Gastroesophageal sphincter (tissue), 3 donors: ENCODE measurements around the gene PIKFYVE.

ENCODE experiments used
- CTCF ChIP-seq, 4 experiments: fragments of 200-600 bp in 2 of 4; fragments of 450-650 bp in 2 of 4; sonication (generic) in 1 of 4; IDR thresholded peaks; one replicate each; pipeline ENCODE4 v1.5.1; 2017 to 2019; ENCODE audit warnings: antibody characterized with exemption in 4 of 4, mild to moderate bottlenecking in 2 of 4, moderate library complexity in 2 of 4
- EP300 ChIP-seq: sonication (generic); formaldehyde crosslinking; IDR thresholded peaks from one replicate; pipeline ENCODE4 v1.6.1; 2017; ENCODE audit warnings: antibody characterized with exemption, mild to moderate bottlenecking
- POLR2A ChIP-seq, 2 donors: fragments of 450-650 bp; IDR thresholded peaks; one replicate each; pipeline ENCODE4 v1.6.1; 2017; ENCODE audit warnings: antibody characterized with exemption in 2 of 2, mild to moderate bottlenecking in 2 of 2, moderate library complexity in 1 of 2
- POLR2AphosphoS5 ChIP-seq: sonication (generic); formaldehyde crosslinking; IDR thresholded peaks from one replicate; pipeline ENCODE4 v1.6.1; 2017; ENCODE audit warnings: antibody characterized with exemption

GRCh38 chr2:208280933-208281332 lies 14.9 kb downstream of the PIKFYVE start:
- TF ChIP-seq CTCF (IDR thresholded peaks at IDR 0.05) (no peak), EP300 (no peak), POLR2A (IDR thresholded peaks at IDR 0.05) (no peak), POLR2AphosphoS5 (no peak)
